Epithelial cell of alveolus of lung (primary cell): ENCODE results near the gene STKLD1. TPM values are rescaled to one million over a fixed set of nuclear protein-coding genes. Genes with fewer than 3 reads are reported as not detected.

Source experiments
- total RNA-seq: library from RNA; depleted of rRNA; stranded (reverse); fragments of >200 nt; gene quantifications from 2 replicates; pipeline ENCODE4 v1.2.1, GENCODE V29; 2015

Gene STKLD1
- total RNA-seq: 0.13 and 1.4 TPM in 2 replicates

GRCh38 chr9:133375724-133376654 lies at the start of gene STKLD1, which contains the start of gene SURF4:
STKLD1 (plus strand) TSS chr9:133376366; CDS start chr9:133376474, 108 bp downstream.
SURF4 (minus strand) TSS chr9:133376060; CDS start chr9:133375969, 91 bp downstream.

GRCh38 chr9:133335924-133336811 lies 40.0 kb upstream of the STKLD1 start, which contains the start of gene SURF6:
SURF6 (minus strand) TSS chr9:133336188; CDS start chr9:133336132, 56 bp downstream.

GRCh38 chr9:133347985-133348717 lies 28.0 kb upstream of the STKLD1 start, which contains the start of the genes MED22 and RPL7A:
MED22 (minus strand) TSS chr9:133348131; CDS start chr9:133346662, 1,469 bp downstream.
RPL7A (plus strand) TSS chr9:133348218; CDS start chr9:133348244, 26 bp downstream.

GRCh38 chr9:133356391-133357091 lies 19.6 kb upstream of the STKLD1 start, which contains the start of the genes SURF1 and SURF2:
SURF1 (minus strand) TSS chr9:133356487; CDS start chr9:133356453, 34 bp downstream.
SURF2 (plus strand) TSS chr9:133356550; CDS start chr9:133356593, 43 bp downstream.

GRCh38 chr9:133417541-133418461 lies 41.6 kb downstream of the STKLD1 start, which contains the start of gene REXO4:
REXO4 (minus strand) TSS chr9:133418010; CDS start chr9:133417844, 166 bp downstream.

GRCh38 chr9:133421615-133422542 lies 45.7 kb downstream of the STKLD1 start, which contains the start of gene ADAMTS13:
ADAMTS13 (plus strand) TSS chr9:133422367; CDS start chr9:133422444, 77 bp downstream.

Other genes with a start within 250 kb of the STKLD1 start
- 5.7 and 15.4 TPM in 2 replicates for gene GBGT1, start 212.5 kb upstream of the STKLD1 start, total RNA-seq
- not detected in 2 replicates for gene OBP2B, start 167.1 kb upstream of the STKLD1 start, total RNA-seq
- gene ABO, start 101.2 kb upstream of the STKLD1 start, total RNA-seq: not detected in 2 replicates
- gene SURF6, start 40.2 kb upstream of the STKLD1 start, total RNA-seq: 12.8 and 18.4 TPM in 2 replicates
- gene MED22, start 28.2 kb upstream of the STKLD1 start, total RNA-seq: 19.3 and 20.9 TPM in 2 replicates
- 3,220 and 5,278 TPM in 2 replicates for gene RPL7A, start 28.1 kb upstream of the STKLD1 start, total RNA-seq
- gene SURF1, start 19.9 kb upstream of the STKLD1 start, total RNA-seq: 37.9 TPM in 2 replicates
- 10.0 and 14.5 TPM in 2 replicates for gene SURF2, start 19.8 kb upstream of the STKLD1 start, total RNA-seq
- gene SURF4, start 306 bp upstream of the STKLD1 start, total RNA-seq: 295 and 445 TPM in 2 replicates
- 14.7 and 18.2 TPM in 2 replicates for gene REXO4, start 41.6 kb downstream of the STKLD1 start, total RNA-seq
- gene ADAMTS13, start 46.0 kb downstream of the STKLD1 start, total RNA-seq: 0.39 and 4.0 TPM in 2 replicates
- gene CACFD1, start 83.6 kb downstream of the STKLD1 start, total RNA-seq: 5.8 and 9.4 TPM in 2 replicates
- gene SLC2A6, start 102.7 kb downstream of the STKLD1 start, total RNA-seq: 3.5 and 28.6 TPM in 2 replicates
- gene MYMK, start 148.6 kb downstream of the STKLD1 start, total RNA-seq: 1.0 TPM in 1 of 2 replicates, not detected in the other
- 0.26 and 2.4 TPM in 2 replicates for gene ADAMTSL2, start 158.3 kb downstream of the STKLD1 start, total RNA-seq
- 2.2 TPM in 1 of 2 replicates, not detected in the other for gene FAM163B, start 233.0 kb downstream of the STKLD1 start, total RNA-seq